Muscle layer of duodenum (tissue), 2 donors: ENCODE results near the gene LARP7.
"Not testable (repeated sequence)": the region's sequence is repeated elsewhere in the genome, so short reads cannot be mapped to it uniquely, and the experiment has no call there.

Experiments
- H3K27ac ChIP-seq: one replicate; pipeline ENCODE4 v1.7.0; 2013; ENCODE audit warnings: mild to moderate bottlenecking, low read length
- H3K27me3 ChIP-seq: one replicate; pipeline ENCODE4 v1.7.0; 2013; ENCODE audit warnings: low read depth, mild to moderate bottlenecking, control low read depth, low read length
- H3K36me3 ChIP-seq, 2 donors: one replicate each; pipeline ENCODE4 v1.7.0; 2013; ENCODE audit warnings: low read length in 2 of 2, control low read depth in 1 of 2, mild to moderate bottlenecking in 1 of 2; ENCODE audit not compliant: insufficient read depth in 2 of 2, control insufficient read depth in 1 of 2
- H3K4me1 ChIP-seq, 2 donors: one replicate each; pipeline ENCODE4 v1.7.0; 2013; ENCODE audit warnings: low read length in 2 of 2, mild to moderate bottlenecking in 2 of 2, control low read depth in 1 of 2, moderate library complexity in 1 of 2; ENCODE audit not compliant: insufficient read depth in 2 of 2, control insufficient read depth in 1 of 2
- H3K4me3 ChIP-seq, 2 donors: one replicate each; pipeline ENCODE4 v1.7.0; 2013; ENCODE audit warnings: low read length in 2 of 2, low read depth in 1 of 2, mild to moderate bottlenecking in 1 of 2
- H3K9me3 ChIP-seq, 2 donors: one replicate each; pipeline ENCODE4 v1.7.0; 2013; ENCODE audit warnings: low read length in 2 of 2, control low read depth in 1 of 2, mild to moderate bottlenecking in 1 of 2; ENCODE audit not compliant: control insufficient read depth in 1 of 2
- donor health status: healthy.

LARP7 gene

DNA sequence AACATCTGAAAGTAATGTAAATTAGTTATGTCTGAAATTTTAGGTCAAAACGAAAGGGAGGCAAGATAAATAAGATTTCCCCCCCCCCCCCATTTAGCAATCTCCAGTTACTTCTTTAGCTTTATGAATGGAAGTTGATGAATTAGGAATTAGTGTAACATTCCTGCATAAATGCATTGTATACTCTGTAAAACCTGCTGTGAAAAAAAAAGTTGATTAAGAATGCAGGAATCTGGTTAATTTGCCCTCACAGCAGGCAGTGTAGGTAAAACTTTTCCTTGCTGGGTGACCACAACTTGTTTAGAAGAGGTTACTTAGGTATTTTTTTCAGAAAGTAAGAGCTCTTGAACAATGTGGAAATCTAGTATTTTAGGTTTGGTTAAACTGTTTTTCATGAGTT lies 15.3 kb downstream of the LARP7 start:
- Histone ChIP-seq H3K9me3 (no peaks in the 10 kb centered on the region), H3K36me3 (peaks cover 47 to 62% of the 10 kb centered on the region in 2 donors), H3K4me1 (no peaks in the 10 kb centered on the region), H3K27me3 (no peaks in the 10 kb centered on the region), H3K27ac (no peak overlapping the region), H3K4me3 (no peak overlapping the region)

DNA sequence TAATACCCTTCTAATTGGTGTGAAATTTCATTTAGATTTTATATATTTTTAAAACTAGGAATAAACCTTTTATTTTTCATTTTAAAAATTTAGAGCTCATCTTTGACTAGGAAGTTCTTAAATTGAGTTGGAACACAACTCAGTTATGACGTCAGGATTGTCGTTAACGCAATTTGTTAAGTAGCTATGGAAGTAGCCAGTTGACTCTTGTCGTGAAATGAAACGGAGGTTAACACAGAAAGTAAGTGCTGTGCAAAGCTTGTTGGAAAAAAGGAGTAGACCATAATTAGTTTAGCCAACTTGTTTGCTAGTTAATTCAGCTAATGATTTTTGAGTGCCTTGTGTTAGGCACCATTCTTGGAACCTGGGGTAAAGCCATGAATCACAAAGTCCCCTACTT lies 18.3 kb downstream of the LARP7 start:
- Histone ChIP-seq H3K4me1 (no peaks in the 10 kb centered on the region), H3K27me3 (no peaks in the 10 kb centered on the region), H3K36me3 (peaks cover 43 to 59% of the 10 kb centered on the region in 2 donors), H3K27ac (no peak overlapping the region), H3K4me3 (no peak overlapping the region), H3K9me3 (no peaks in the 10 kb centered on the region)

GRCh38 chr4:112656115-112656514 lies 19.2 kb downstream of the LARP7 start:
- H3K9me3 ChIP-seq, H3K4me1 ChIP-seq, H3K4me3 ChIP-seq, H3K27ac ChIP-seq, H3K27me3 ChIP-seq: not testable (repeated sequence)
- H3K36me3 ChIP-seq = peaks cover 40 to 53% of the 10 kb centered on the region in 2 donors

DNA sequence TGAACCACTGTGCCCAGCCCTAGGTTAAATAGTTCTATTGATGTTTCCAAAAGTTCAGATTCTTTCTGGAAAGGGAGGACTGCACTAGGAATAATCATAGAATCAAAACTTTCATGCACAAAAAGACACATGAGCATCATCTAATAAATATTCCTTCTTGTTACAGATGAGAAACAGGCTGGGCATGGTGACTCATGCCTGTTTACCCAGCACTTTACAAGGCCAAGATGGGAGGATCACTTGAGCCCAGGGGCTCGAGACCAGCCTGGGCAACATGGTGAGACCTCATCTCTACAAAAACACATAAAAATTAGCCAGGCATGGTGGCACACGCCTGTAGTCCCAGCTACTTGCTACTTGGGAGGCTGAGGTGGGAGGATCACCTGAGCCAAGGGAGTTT lies 27.7 kb downstream of the LARP7 start:
- H3K27ac ChIP-seq = no peak overlapping the region
- no peak overlapping the region for H3K4me3 ChIP-seq
- H3K4me1 ChIP-seq = no peaks in the 10 kb centered on the region
- no peaks in the 10 kb centered on the region for H3K9me3 ChIP-seq
- no peaks in the 10 kb centered on the region for H3K27me3 ChIP-seq
- H3K36me3 ChIP-seq = no peaks in the 10 kb centered on the region

DNA sequence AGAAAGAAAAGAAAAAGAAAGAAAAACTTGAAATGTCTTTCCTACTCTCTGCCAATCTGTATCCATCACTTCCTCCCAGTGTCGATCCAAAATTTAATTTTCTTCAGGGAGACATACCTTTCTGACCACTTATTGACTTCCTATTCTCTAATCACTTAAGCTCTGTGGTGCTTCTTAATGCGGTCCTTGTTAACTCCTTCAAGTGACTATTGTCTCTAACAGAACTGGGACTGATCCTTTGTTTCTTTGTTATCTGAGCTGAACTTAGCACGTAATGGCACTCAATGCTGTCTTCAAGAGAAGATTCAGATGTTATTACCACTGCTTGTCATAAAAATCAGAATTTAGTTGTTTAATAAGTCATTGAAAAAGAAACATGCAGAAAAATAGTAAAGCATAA lies 31.2 kb downstream of the LARP7 start:
- Histone ChIP-seq H3K4me1 (no peaks in the 10 kb centered on the region), H3K9me3 (no peaks in the 10 kb centered on the region), H3K4me3 (no peak overlapping the region), H3K27me3 (no peaks in the 10 kb centered on the region), H3K36me3 (no peaks in the 10 kb centered on the region), H3K27ac (no peak overlapping the region)

- no peaks in the 10 kb centered on the region for H3K4me1 ChIP-seq
Observed at GRCh38 chr4:112673076-112673475, 36.1 kb downstream of the LARP7 start.

GRCh38 chr4:112673686-112674085 lies 36.7 kb downstream of the LARP7 start:
- no peak overlapping the region for H3K4me3 ChIP-seq
- H3K27ac ChIP-seq = no peak overlapping the region
- H3K36me3 ChIP-seq = no peaks in the 10 kb centered on the region
- H3K27me3 ChIP-seq = no peaks in the 10 kb centered on the region
- no peaks in the 10 kb centered on the region for H3K9me3 ChIP-seq
- H3K4me1 ChIP-seq = no peaks in the 10 kb centered on the region

More at GRCh38 chr4:112673076-112673475, 36.1 kb downstream of the LARP7 start:
- Histone ChIP-seq H3K27me3 (no peaks in the 10 kb centered on the region), H3K27ac (no peak overlapping the region), H3K4me3 (no peak overlapping the region), H3K9me3 (no peaks in the 10 kb centered on the region), H3K36me3 (no peaks in the 10 kb centered on the region)

DNA sequence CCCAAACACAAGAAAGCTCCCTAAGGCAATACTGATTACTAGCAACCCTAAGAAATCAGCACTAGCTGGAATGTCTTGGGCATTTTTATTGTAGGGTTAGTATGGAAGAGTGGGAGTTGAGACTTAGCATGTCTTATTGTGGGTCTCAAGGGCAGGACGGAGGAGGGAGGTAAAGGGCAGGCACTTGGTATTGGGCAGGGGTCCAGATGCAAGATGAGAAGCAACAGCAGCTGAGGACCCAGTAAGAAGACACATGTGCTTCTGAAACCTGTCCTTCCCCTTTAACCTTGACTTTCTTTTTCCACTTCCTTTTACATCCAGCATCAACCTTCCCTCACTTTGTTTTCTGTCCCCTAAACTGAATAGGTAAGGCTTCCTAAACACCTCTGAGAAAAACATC lies 37.4 kb downstream of the LARP7 start:
- Histone ChIP-seq H3K36me3 (no peaks in the 10 kb centered on the region), H3K4me3 (no peak overlapping the region), H3K27ac (no peak overlapping the region), H3K4me1 (no peaks in the 10 kb centered on the region), H3K27me3 (no peaks in the 10 kb centered on the region), H3K9me3 (no peaks in the 10 kb centered on the region)

- Histone ChIP-seq H3K27ac (no peak overlapping the region), H3K27me3 (no peaks in the 10 kb centered on the region), H3K9me3 (no peaks in the 10 kb centered on the region), H3K4me3 (no peak overlapping the region), H3K36me3 (no peaks in the 10 kb centered on the region), H3K4me1 (no peaks in the 10 kb centered on the region)
Observed at GRCh38 chr4:112677519-112678091, 40.7 kb downstream of the LARP7 start.

DNA sequence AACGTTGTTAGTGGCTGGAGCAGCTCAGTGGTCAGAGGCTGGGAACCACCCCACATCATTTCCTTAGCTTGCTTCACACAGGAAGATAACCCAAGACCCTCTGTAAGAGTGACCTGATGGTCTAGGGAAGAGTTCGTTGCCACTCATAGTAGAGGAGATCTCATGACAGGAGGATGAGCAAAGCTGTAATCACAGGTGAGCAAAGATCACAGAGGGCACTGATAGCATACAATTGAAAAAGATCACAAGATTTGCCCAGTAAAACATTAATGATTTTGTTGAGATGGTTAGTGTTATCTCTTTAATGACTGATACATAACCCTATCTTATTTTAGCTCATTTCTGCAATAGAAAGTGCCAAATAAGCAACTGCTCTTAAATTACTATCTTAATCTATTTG lies 44.1 kb downstream of the LARP7 start:
- Histone ChIP-seq H3K4me1 (no peaks in the 10 kb centered on the region), H3K27ac (no peak overlapping the region), H3K9me3 (no peaks in the 10 kb centered on the region)

DNA sequence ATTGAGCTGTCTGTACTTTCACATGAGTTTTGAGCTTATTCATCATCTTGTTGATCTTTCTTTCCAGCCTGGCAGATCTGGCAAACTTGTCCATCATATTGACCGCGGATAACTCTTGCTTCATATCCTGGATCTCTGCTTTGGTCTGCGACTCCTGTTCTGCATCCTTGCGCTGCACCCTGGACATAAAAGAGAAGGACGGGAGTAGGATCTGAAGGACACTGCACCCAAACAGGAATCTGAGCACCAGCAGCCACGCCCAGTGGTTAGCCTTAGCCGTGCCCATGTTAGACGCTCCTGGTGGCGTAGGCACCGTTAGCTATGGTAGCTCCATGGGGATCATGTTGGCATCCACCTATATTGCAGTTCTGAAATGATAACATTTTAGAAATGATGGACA lies 56.6 kb downstream of the LARP7 start:
- no peaks in the 10 kb centered on the region for H3K4me1 ChIP-seq
- no peaks in the 10 kb centered on the region for H3K36me3 ChIP-seq
- H3K27ac ChIP-seq = no peak overlapping the region
- H3K27me3 ChIP-seq = no peaks in the 10 kb centered on the region
- H3K4me3 ChIP-seq = no peak overlapping the region
- H3K9me3 ChIP-seq = no peaks in the 10 kb centered on the region

More for the DNA sequence above, 44.1 kb downstream of the LARP7 start:
- Histone ChIP-seq H3K27me3 (no peaks in the 10 kb centered on the region), H3K4me3 (no peak overlapping the region), H3K36me3 (no peaks in the 10 kb centered on the region)

GRCh38 chr4:112700679-112701078 lies 63.7 kb downstream of the LARP7 start:
- no peak overlapping the region for H3K4me3 ChIP-seq
- peaks cover 9% of the 10 kb centered on the region for H3K27me3 ChIP-seq
- no peaks in the 10 kb centered on the region for H3K36me3 ChIP-seq
- H3K9me3 ChIP-seq = no peaks in the 10 kb centered on the region
- H3K27ac ChIP-seq = no peak overlapping the region
- H3K4me1 ChIP-seq = peaks cover 0 to 5% of the 10 kb centered on the region in 2 donors
